ENCODE results near the gene RNF17. TPM values are rescaled to one million over a fixed set of nuclear protein-coding genes. Genes with fewer than 3 reads are reported as not detected.

Gene RNF17
- total and polyA plus RNA-seq, 12 donors = 0.28 TPM; not detected in 11

GRCh38 chr13:24748061-24748400, 15.9 kb upstream of the RNF17 start:
- Histone ChIP-seq H3K4me3 (no peak overlapping the region), H3K4me1 (replicated peaks in 1 of 2) (no peaks in the 10 kb centered on the region), H3K27ac (no peak overlapping the region), H3K9me3 (replicated peaks in 1 of 3) (no peaks in the 10 kb centered on the region), H3K27me3 (peaks cover 41% of the 10 kb centered on the region), H3K36me3 (replicated peaks in 1 of 2) (no peaks in the 10 kb centered on the region)
- intact Hi-C loops (cut with DNase I) = no loop called here
- WGBS, 4 donors = 5 to 11% (median 5%) methylated on average over 10 of the region's 10 CpGs
- DNase-seq = no peak
- no peak for TF ChIP-seq CTCF (IDR thresholded peaks at IDR 0.05)
- no peak for TF ChIP-seq POLR2A (IDR thresholded peaks at IDR 0.05)

GRCh38 chr13:24759197-24759596, 4.8 kb upstream of the RNF17 start:
- Histone ChIP-seq H3K27me3 (peaks cover 16% of the 10 kb centered on the region), H3K9me3 (replicated peaks in 1 of 3) (no peaks in the 10 kb centered on the region), H3K36me3 (replicated peaks in 1 of 2) (no peaks in the 10 kb centered on the region), H3K4me1 (replicated peaks in 1 of 2) (no peaks in the 10 kb centered on the region), H3K4me3 (no peak overlapping the region), H3K27ac (no peak overlapping the region)
- no peak for DNase-seq
- intact Hi-C loops (cut with DNase I) = no loop called here
- TF ChIP-seq POLR2A (IDR thresholded peaks at IDR 0.05) = no peak

GRCh38 chr13:24764276-24764630, 284 bp downstream of the RNF17 start:
- Histone ChIP-seq H3K4me3 (no peak overlapping the region), H3K27ac (no peak overlapping the region), H3K9me3 (replicated peaks in 1 of 3) (no peaks in the 10 kb centered on the region), H3K27me3 (no peaks in the 10 kb centered on the region), H3K36me3 (replicated peaks in 1 of 2) (no peaks in the 10 kb centered on the region), H3K4me1 (replicated peaks in 1 of 2) (no peaks in the 10 kb centered on the region)
- intact Hi-C loops (cut with DNase I) = no loop called here
- DNase-seq = no peak
- TF ChIP-seq CTCF (IDR thresholded peaks at IDR 0.05) (no peak), POLR2A (IDR thresholded peaks at IDR 0.05) (no peak)
- 89 to 96% (median 96%) methylated on average over 12 to 15 of the region's 15 CpGs for WGBS, 4 donors

- no peak for DNase-seq
- intact Hi-C loops (cut with DNase I) = no loop called here
- Histone ChIP-seq H3K27me3 (peaks cover 6% of the 10 kb centered on the region), H3K36me3 (replicated peaks in 1 of 2) (no peaks in the 10 kb centered on the region), H3K9me3 (replicated peaks in 1 of 3) (no peaks in the 10 kb centered on the region), H3K4me3 (no peak overlapping the region), H3K27ac (no peak overlapping the region), H3K4me1 (replicated peaks in 1 of 2) (no peaks in the 10 kb centered on the region)
- 73 to 100% (median 88%) methylated on average over 1 of the region's 1 CpG for WGBS, 4 donors
- no peak for TF ChIP-seq POLR2A (IDR thresholded peaks at IDR 0.05)
- no peak for TF ChIP-seq CTCF (IDR thresholded peaks at IDR 0.05)
Observed at GRCh38 chr13:24777171-24777570, 13.2 kb downstream of the RNF17 start.

- 30 to 55% (median 40%) methylated on average over 1 of the region's 1 CpG for WGBS, 4 donors
Observed at GRCh38 chr13:24784319-24784718, 20.4 kb downstream of the RNF17 start.

More at GRCh38 chr13:24784319-24784718, 20.4 kb downstream of the RNF17 start:
- Histone ChIP-seq H3K27ac (no peak overlapping the region), H3K27me3 (no peaks in the 10 kb centered on the region), H3K4me1 (replicated peaks in 1 of 2) (no peaks in the 10 kb centered on the region), H3K4me3 (no peak overlapping the region), H3K9me3 (replicated peaks in 1 of 3) (no peaks in the 10 kb centered on the region), H3K36me3 (replicated peaks in 1 of 2) (no peaks in the 10 kb centered on the region)
- DNase-seq = no peak
- intact Hi-C loops (cut with DNase I) = no loop called here
- TF ChIP-seq CTCF (IDR thresholded peaks at IDR 0.05) (no peak), POLR2A (IDR thresholded peaks at IDR 0.05) (no peak)
